Testis (tissue), 2 donors: Measurements from ENCODE around the gene PLCXD1.

Experiments used
- CTCF ChIP-seq, 3 experiments: fragments of 450-650 bp in 2 of 3; fragments of 200-600 bp in 1 of 3; sonication (generic) in 1 of 3; IDR thresholded peaks; one replicate each; pipeline ENCODE4 v1.5.1; 2016 to 2019; ENCODE audit warnings: antibody characterized with exemption in 3 of 3, mild to moderate bottlenecking in 2 of 3, moderate library complexity in 1 of 3
- POLR2A ChIP-seq: fragments of 450-650 bp; IDR thresholded peaks from one replicate; pipeline ENCODE4 v1.6.1; 2017; ENCODE audit warnings: antibody characterized with exemption, mild to moderate bottlenecking, moderate library complexity

- TF ChIP-seq CTCF (IDR thresholded peaks at IDR 0.05) (no peak), POLR2A (no peak)
Observed at GRCh38 chrX:288561-288991, 7.4 kb downstream of the PLCXD1 start.
